D721Med (cell line): ENCODE data around the gene HTR2A.
"Not testable (repeated sequence)": the region's sequence is repeated elsewhere in the genome, so short reads cannot be mapped to it uniquely, and the experiment has no call there.

Source experiments
- DNase-seq: peaks from one replicate; pipeline ENCODE4 v3.0.0; 2011; ENCODE audit warnings: low spot score; ENCODE audit not compliant: insufficient read length
- FAIRE-seq: peaks from 2 replicates; lab custom pipeline; 2011; peaks lifted over from hg19 to GRCh38; lab: Jason Lieb, UNC
- TF ChIP-seq, protein P1 (sequence below): IDR thresholded peaks from 2 replicates; pipeline ENCODE4 v1.5.1; 2012; ENCODE audit warnings: mild to moderate bottlenecking, control low read depth; ENCODE audit not compliant: insufficient read depth; ENCODE audit errors: missing control alignments

Gene HTR2A

DNA sequence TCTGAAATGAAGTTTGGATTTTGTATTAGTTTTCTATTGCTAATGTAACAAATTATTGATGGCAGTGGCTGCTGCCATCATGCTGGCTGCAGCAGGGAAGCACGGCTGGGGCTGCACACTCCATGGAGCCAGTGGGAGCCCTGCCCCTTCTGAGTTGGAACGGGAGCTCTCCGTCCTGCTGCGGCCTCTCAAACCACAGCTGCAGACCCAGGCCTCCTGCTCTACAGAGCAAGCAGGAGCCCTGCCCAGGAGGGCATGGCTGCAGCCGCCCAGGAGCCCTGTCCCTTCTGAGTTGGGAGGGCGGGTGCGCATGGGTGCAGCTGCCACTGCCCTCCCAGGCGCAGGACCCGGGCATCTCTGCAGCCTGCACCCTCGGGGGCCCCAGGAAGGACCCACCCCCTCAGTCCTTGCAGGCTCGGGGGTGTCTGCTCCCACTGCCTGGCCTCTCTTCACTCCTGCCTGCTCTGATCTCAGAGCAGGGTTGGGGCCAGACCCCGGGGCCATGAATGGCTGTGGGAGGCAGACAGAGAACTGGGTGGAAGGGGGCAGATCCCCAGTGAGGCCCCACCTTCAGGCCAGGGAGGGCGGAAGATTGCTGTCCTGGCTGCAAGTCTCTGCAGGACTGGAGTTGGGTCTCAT lies 78.9 kb downstream of the HTR2A start:
- TF ChIP-seq, protein P1, sequence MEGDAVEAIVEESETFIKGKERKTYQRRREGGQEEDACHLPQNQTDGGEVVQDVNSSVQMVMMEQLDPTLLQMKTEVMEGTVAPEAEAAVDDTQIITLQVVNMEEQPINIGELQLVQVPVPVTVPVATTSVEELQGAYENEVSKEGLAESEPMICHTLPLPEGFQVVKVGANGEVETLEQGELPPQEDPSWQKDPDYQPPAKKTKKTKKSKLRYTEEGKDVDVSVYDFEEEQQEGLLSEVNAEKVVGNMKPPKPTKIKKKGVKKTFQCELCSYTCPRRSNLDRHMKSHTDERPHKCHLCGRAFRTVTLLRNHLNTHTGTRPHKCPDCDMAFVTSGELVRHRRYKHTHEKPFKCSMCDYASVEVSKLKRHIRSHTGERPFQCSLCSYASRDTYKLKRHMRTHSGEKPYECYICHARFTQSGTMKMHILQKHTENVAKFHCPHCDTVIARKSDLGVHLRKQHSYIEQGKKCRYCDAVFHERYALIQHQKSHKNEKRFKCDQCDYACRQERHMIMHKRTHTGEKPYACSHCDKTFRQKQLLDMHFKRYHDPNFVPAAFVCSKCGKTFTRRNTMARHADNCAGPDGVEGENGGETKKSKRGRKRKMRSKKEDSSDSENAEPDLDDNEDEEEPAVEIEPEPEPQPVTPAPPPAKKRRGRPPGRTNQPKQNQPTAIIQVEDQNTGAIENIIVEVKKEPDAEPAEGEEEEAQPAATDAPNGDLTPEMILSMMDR, result no peak
- DNase-seq, result no peak
- no peak for FAIRE-seq

DNA sequence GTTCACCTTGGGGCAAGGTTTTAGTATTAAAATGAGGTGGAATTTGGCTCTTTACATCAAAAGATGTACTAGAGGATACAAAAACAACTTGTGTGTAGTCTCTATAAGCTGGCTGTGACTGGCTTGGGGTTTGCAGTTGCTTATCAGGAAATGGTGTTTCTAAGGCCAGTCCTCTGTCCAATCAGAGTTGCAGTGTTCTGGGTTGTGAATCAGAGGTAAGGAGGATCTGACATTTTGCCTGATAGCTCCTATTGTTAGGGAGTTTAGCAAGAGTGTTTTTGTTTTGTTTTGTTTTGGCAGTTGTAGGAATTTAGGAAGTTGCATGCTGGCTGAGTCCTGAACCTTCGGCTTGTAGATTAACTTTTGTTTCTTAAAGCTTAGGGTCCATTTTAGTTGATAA lies 79.8 kb downstream of the HTR2A start:
- FAIRE-seq (no peak), DNase-seq (no peak)
- TF ChIP-seq, protein P1, result no peak

DNA sequence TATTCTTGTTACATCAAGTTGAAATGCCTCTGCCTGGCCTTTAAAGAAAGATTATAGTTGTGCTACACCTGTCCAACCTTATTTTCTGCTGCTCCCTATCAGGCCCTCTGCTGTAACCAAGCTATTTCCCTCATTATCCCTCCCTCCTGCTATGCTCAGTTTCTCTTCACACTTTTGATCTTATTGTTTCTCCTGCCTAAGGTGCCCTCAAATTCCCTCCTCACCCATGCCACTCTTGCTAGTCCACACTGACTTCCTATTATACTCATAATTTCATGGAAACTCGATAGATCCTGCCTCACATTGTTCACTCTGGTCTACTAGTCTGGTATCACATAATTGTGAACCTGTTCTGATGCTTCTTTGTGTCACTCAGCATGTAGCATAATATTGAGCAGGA lies 80.5 kb downstream of the HTR2A start:
- TF ChIP-seq, protein P1, result no peak
- no peak for FAIRE-seq

DNA sequence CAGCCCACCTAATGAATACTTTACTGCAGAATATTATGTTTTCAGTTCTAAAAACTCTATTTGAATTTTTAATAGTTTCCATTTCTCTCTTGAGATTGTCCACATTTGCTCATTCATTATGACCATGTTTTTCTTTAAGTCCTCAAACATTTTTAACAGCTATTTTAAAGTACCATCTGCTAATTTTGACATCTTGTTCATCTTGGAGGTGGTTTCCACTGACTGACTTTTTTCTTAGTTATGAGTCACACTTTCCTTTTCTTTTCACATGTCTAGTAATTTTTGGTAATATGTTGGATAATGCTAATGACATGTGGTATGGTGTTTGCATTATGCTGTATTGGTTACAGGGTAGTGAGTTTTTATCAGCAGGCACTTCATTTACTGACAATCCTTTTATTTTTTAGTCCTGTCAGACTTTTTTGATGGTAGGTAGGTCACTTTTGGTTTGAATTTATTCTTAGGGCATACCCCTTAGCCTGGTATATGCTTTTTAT lies 84.5 kb downstream of the HTR2A start:
- DNase-seq (no peak), FAIRE-seq (no peak)
- TF ChIP-seq, protein P1, result no peak

More for the DNA sequence above, 80.5 kb downstream of the HTR2A start:
- DNase-seq, result no peak

DNA sequence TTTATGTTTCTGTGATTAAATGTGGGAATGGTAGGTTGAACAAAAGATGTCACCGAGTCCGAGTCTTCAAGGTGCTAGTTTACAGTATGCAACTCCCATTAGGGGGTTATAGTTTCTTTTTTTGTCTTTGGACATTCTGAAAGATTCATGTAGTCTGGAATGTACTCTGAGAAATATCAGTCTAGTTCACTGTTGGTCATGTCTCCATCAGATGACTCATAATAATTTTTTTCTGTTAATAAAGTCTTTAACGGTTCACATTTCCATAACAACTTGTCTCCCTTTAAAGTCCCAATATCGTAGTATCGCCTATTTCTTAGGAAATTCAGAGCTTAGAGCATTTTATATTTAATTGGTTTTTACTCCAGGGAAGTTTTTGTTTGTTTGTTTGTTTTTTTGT lies 86.4 kb downstream of the HTR2A start:
- FAIRE-seq (no peak), DNase-seq (no peak)
- TF ChIP-seq, protein P1, result no peak

DNA sequence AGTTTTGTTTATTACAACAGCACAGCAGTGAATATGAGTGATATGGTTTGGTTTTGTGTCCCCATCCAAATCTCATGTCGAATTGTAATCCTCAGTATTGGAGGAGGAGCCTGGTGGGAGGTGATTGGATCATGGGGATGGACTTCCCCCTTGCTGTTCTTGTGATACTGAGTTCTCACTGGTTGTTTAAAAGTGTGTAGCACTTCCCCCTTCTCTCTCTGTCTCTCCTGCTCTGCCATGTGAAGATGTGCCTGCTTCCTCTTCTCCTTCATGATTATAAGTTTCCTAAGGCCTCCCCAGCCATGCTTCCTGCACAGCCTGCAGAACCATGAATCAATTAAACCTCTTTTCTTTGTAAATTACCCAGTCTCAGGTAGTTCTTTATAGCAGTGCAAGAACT lies 91.9 kb downstream of the HTR2A start:
- DNase-seq, FAIRE-seq: not testable (repeated sequence)

DNA sequence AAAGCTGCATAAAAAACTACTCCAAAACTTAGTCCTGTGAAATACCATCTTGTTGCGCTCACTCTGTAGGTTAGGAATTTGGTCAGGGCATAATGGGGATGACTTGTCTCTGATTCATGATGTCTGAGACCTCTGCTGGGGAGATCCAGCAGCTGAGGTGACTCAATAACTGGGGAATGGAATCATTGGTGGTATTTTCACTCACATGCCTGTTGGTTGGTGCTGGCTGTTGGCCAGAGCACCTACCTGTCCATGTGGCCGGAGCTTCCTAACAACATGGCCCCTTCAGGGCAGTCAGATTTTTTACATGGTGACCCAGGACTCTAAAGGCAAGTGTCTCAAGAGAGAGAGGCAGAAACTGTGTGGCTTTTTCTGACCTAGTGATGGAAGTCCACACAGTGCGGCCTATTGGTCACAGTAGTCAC lies 92.5 kb downstream of the HTR2A start:
- no peak for FAIRE-seq
- TF ChIP-seq, protein P1, result no peak
- no peak for DNase-seq
